BE2C (cell line): ENCODE measurements around the gene HESX1.
A peak's percentile ranks its signal among the peaks of the same experiment; 100 is the strongest.

Source experiments
- DNase-seq: peaks from one replicate; pipeline ENCODE4 v3.0.0-alpha.2; 2020
- H3K27me3 ChIP-seq: fragments of 250-450 bp; sonication (Bioruptor Pico); 2 replicates; pipeline ENCODE4 v1.5.1; 2020; ENCODE audit warnings: mild to moderate bottlenecking
- H3K36me3 ChIP-seq: fragments of 250-450 bp; sonication (Bioruptor Pico); 2 replicates; pipeline ENCODE4 v1.5.1; 2020; ENCODE audit warnings: mild to moderate bottlenecking
- H3K4me1 ChIP-seq: fragments of 250-450 bp; sonication (Bioruptor Pico); 2 replicates; pipeline ENCODE4 v1.5.1; 2020
- H3K4me3 ChIP-seq: 2 replicates; pipeline ENCODE4 v1.5.1; 2011; ENCODE audit warnings: low read depth, low read length
- H3K9me3 ChIP-seq: fragments of 250-450 bp; sonication (Bioruptor Pico); 2 replicates; pipeline ENCODE4 v1.5.1; 2020
- CTCF ChIP-seq: IDR thresholded peaks from 2 replicates; pipeline ENCODE4 v1.5.1; 2012; ENCODE audit warnings: mild to moderate bottlenecking, low read depth, low read length

The HESX1 gene

GRCh38 chr3:57170946-57171345 lies 28.8 kb downstream of the HESX1 start:
- Histone ChIP-seq H3K27me3 (no peaks in the 10 kb centered on the region), H3K9me3 (no peaks in the 10 kb centered on the region), H3K4me3 (no peak overlapping the region), H3K36me3 (no peaks in the 10 kb centered on the region), H3K4me1 (no peaks in the 10 kb centered on the region)
- TF ChIP-seq CTCF, result no peak
- DNase-seq, result no peak

DNA sequence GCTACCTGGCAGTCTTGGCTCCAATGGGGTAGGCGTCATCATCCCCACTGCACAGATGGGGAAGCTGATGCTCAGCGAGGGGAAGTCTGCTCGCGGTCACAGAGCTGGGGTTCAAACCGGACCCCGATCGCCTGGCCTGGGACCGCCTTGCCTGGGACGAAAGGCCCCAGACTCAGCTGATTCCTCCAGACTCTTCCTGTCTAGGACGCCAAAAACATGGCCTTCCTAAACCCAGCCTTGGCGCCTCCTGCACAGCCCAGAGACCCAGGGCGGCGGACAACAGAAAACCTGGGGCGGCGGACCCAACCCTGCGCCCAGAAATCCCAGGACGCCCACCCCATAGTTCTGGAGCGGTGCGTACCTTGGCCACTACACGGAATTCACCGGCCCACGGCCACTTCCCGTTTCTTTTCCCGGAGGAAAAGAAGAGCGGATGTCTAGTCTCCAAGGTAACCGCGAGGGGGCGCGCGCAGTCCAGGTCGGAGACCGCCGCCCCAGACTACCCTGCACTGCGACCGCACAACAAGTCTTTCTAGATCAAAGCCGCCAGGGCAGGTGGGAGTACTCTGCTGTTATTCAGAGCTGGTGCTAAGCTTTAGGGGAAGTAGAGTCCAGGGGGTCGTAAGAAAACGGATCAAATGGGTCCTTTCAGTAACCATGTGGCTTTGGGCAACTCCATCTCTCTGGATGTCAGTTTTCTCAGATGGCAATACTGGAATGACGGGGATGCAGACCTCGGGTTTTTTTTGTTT lies 29.7 kb downstream of the HESX1 start:
- peak; percentile 77 for DNase-seq
- Histone ChIP-seq H3K9me3 (no peaks in the 10 kb centered on the region), H3K36me3 (no peaks in the 10 kb centered on the region), H3K4me1 (no peaks in the 10 kb centered on the region), H3K27me3 (peaks cover under 1% of the 10 kb centered on the region), H3K4me3 (peak overlapping the region; percentile 52)
- peak; percentile 68 for TF ChIP-seq CTCF

DNA sequence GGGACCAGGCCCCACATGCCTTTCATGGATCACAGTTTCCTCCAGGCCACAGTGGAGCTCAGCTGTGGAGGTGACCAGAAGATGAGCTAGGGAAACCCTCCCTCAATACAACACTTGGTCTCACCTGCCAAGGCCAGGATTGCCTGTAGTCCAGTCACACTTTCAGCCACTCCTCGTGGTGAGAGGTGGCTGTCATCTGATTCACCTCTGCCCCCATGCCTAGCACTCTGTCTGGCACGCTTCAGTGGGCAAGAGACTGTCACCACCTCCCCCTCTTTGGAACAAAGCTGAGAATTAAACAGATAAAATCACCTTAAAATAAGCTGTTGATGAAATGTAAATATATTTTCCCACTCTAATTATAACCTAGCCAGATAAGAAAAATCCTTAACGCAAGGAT lies 30.7 kb downstream of the HESX1 start:
- Histone ChIP-seq H3K4me3 (no peak overlapping the region), H3K36me3 (no peaks in the 10 kb centered on the region), H3K9me3 (no peaks in the 10 kb centered on the region), H3K4me1 (no peaks in the 10 kb centered on the region), H3K27me3 (peaks cover 10% of the 10 kb centered on the region)
- no peak for DNase-seq
- TF ChIP-seq CTCF, result no peak

DNA sequence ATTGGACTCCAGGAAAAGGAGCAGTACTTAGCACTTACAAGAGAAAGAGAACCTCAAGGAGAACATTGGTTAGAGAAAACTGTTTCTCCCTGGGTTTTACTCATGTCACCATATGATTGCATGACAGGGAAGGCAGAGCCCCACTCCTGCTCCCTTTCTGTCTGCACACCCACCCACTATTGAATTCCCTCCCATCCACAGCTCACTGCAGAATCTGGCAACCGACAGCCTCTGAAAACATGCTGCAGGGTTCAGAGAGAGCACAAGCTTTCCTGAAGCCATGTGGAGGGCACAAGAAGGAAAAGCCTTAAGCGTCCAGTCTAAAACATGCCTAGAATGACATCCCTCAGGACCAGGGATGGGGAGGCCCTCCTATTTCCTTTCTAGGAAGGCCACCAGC lies 31.6 kb downstream of the HESX1 start:
- peaks cover 13% of the 10 kb centered on the region for H3K27me3 ChIP-seq
- no peaks in the 10 kb centered on the region for H3K9me3 ChIP-seq
- H3K4me3 ChIP-seq, result no peak overlapping the region
- H3K36me3 ChIP-seq, result no peaks in the 10 kb centered on the region
- DNase-seq, result no peak
- TF ChIP-seq CTCF, result no peak
- no peaks in the 10 kb centered on the region for H3K4me1 ChIP-seq

- DNase-seq, result no peak
- H3K4me3 ChIP-seq, result no peak overlapping the region
- H3K4me1 ChIP-seq, result no peaks in the 10 kb centered on the region
- TF ChIP-seq CTCF, result no peak
- H3K9me3 ChIP-seq, result no peaks in the 10 kb centered on the region
- no peaks in the 10 kb centered on the region for H3K36me3 ChIP-seq
- H3K27me3 ChIP-seq, result peaks cover 13% of the 10 kb centered on the region
Observed at GRCh38 chr3:57166660-57167059, 33.1 kb downstream of the HESX1 start.

- no peak for DNase-seq
- H3K4me3 ChIP-seq, result no peak overlapping the region
Observed at GRCh38 chr3:57165641-57166040, 34.1 kb downstream of the HESX1 start.

More at GRCh38 chr3:57165641-57166040, 34.1 kb downstream of the HESX1 start:
- no peaks in the 10 kb centered on the region for H3K36me3 ChIP-seq
- no peaks in the 10 kb centered on the region for H3K9me3 ChIP-seq
- H3K4me1 ChIP-seq, result no peaks in the 10 kb centered on the region
- peaks cover 13% of the 10 kb centered on the region for H3K27me3 ChIP-seq
- no peak for TF ChIP-seq CTCF
